Panc1 (cell line): Measurements from ENCODE around the gene PTCHD4. TPM values are rescaled to one million over a fixed set of nuclear protein-coding genes. Genes with fewer than 3 reads are reported as not detected.

Experiments
- ATAC-seq: fragments of 200-7000 bp; cut with Tn5 transposase; 2 replicates; pipeline ENCODE4 v1.9.1; 2020; ENCODE audit warnings: mild to moderate bottlenecking, moderate library complexity
- BruUV-seq: library from RNA; stranded (reverse); fragments of 400-500 nt; replicated peaks from 2 replicates; lab custom pipeline; 2021; lab: Mats Ljungman, UMichigan
- CTCF ChIA-PET: fragments of 300-600 bp; sonication (Branson Sonifier 250); formaldehyde crosslinking; loops from one replicate; lab custom pipeline; 2022; ENCODE audit warnings: antibody characterized with exemption; lab: Charles Lee
- POLR2A ChIA-PET: fragments of 300-600 bp; sonication (Branson Sonifier 250); formaldehyde crosslinking; loops from one replicate; lab custom pipeline; 2022; ENCODE audit warnings: antibody characterized with exemption; lab: Charles Lee
- DNase-seq: peaks from one replicate; pipeline ENCODE4 v3.0.0-alpha.2; 2010; ENCODE audit warnings: low read depth, low spot score
- H3K27ac ChIP-seq: 2 replicates; pipeline ENCODE4 v1.5.1; 2011; ENCODE audit warnings: mild to moderate bottlenecking, low read length, inconsistent platforms
- H3K27me3 ChIP-seq: fragments of 200-500 bp; sonication (Bioruptor generic); 2 replicates; pipeline ENCODE4 v1.6.0; 2014; ENCODE audit warnings: low read length, inconsistent platforms; ENCODE audit not compliant: control insufficient read depth, insufficient read depth
- H3K36me3 ChIP-seq: fragments of 200-500 bp; sonication (Bioruptor generic); 2 replicates; pipeline ENCODE4 v1.5.1; 2014; ENCODE audit warnings: inconsistent platforms, mild to moderate bottlenecking, low read length, moderate library complexity; ENCODE audit not compliant: control insufficient read depth, insufficient read depth
- H3K4me1 ChIP-seq: 2 replicates; pipeline ENCODE4 v1.5.1; 2011; ENCODE audit warnings: inconsistent platforms, mild to moderate bottlenecking, low read length, moderate library complexity; ENCODE audit not compliant: control insufficient read depth, insufficient read depth
- H3K4me3 ChIP-seq, 2 experiments: 2 replicates each; pipeline ENCODE4 v1.5.1; 2011 to 2012; ENCODE audit warnings: low read depth in 2 of 2, low read length in 2 of 2, mild to moderate bottlenecking in 2 of 2, inconsistent platforms in 1 of 2, moderate library complexity in 1 of 2
- H3K9me3 ChIP-seq: fragments of 200-500 bp; sonication (Bioruptor generic); 2 replicates; pipeline ENCODE4 v1.5.1; 2014; ENCODE audit warnings: low read depth, mild to moderate bottlenecking, inconsistent platforms, low read length, moderate library complexity; ENCODE audit not compliant: control insufficient read depth, insufficient read depth
- CTCF ChIP-seq: fragments of 450-650 bp; IDR thresholded peaks from 2 replicates; pipeline ENCODE4 v1.5.1; 2017; ENCODE audit warnings: mild to moderate bottlenecking
- POLR2AphosphoS5 ChIP-seq: IDR thresholded peaks from 2 replicates; pipeline ENCODE4 v1.6.1; 2012; ENCODE audit warnings: mild to moderate bottlenecking, low read depth, low read length, moderate library complexity
- SIN3A ChIP-seq: IDR thresholded peaks from 2 replicates; pipeline ENCODE4 v1.6.1; 2012; ENCODE audit warnings: low read depth, mild to moderate bottlenecking, low read length, moderate library complexity, borderline replicate concordance; ENCODE audit not compliant: insufficient read depth
- TCF7L2 ChIP-seq: IDR thresholded peaks from 2 replicates; pipeline ENCODE4 v1.6.1; 2011; ENCODE audit warnings: mild to moderate bottlenecking, low read depth, low read length, inconsistent platforms
- in situ Hi-C: cut with HindIII; loops from 2 replicates; pipeline ENCODE4 v1.10.0; 2016; ENCODE audit warnings: low sequenced_read_pairs, low pct_unique_long_range_greater_than_20kb
- intact Hi-C: fragments of 100-400 bp; cut with micrococcal nuclease; formaldehyde crosslinking; loops from one replicate; pipeline ENCODE4 v1.10.0; 2022; ENCODE audit not compliant: unreplicated experiment
- total RNA-seq: library from RNA; stranded (reverse); gene quantifications from one replicate; pipeline ENCODE4 v1.2.1, GENCODE V29; 2021; ENCODE audit not compliant: unreplicated experiment
- TF ChIP-seq, protein P1 (sequence below), 2 experiments: IDR thresholded peaks; 2 replicates each; pipeline ENCODE4 v1.6.1; 2011 to 2012; ENCODE audit warnings: low read depth in 2 of 2, control low read depth in 1 of 2, low read length in 1 of 2, mild to moderate bottlenecking in 1 of 2, moderate library complexity in 1 of 2; ENCODE audit not compliant: insufficient read depth in 1 of 2

Gene PTCHD4
- total RNA-seq, 1 experiment from 2014 or later: not detected

DNA sequence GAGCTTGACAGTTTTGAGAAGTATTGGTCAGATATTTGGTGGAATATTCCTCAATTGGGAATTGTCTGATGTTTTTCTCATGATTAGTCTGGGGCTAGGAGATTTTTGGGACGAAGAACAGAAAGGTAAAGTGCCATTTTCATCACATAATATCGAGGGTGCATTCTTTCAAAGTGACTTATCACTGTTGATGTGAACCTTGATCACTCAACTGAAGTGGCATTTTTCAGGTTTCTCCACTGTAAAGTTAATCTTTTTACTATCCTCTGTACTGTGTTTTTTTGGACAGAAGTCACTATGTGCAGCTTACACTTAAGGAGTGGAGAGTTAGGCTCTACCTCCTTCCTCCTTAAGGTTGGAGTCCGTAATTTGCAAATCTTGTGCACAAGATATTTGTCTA, 39.2 kb downstream of the PTCHD4 start:
- ChIA-PET POLR2A (no interaction called here), CTCF (no interaction called here)
- H3K9me3 ChIP-seq: no peaks in the 10 kb centered on the region
- intact Hi-C loops: no loop called here
- no peak overlapping the region for H3K4me3 ChIP-seq
- H3K27ac ChIP-seq: no peak overlapping the region
- ATAC-seq (no peak), DNase-seq (no peak)
- H3K36me3 ChIP-seq: no peaks in the 10 kb centered on the region
- in situ Hi-C loops: no loop called here
- TF ChIP-seq POLR2AphosphoS5 (no peak), CTCF (no peak), SIN3A (no peak), TCF7L2 (no peak)
- TF ChIP-seq, protein P1, sequence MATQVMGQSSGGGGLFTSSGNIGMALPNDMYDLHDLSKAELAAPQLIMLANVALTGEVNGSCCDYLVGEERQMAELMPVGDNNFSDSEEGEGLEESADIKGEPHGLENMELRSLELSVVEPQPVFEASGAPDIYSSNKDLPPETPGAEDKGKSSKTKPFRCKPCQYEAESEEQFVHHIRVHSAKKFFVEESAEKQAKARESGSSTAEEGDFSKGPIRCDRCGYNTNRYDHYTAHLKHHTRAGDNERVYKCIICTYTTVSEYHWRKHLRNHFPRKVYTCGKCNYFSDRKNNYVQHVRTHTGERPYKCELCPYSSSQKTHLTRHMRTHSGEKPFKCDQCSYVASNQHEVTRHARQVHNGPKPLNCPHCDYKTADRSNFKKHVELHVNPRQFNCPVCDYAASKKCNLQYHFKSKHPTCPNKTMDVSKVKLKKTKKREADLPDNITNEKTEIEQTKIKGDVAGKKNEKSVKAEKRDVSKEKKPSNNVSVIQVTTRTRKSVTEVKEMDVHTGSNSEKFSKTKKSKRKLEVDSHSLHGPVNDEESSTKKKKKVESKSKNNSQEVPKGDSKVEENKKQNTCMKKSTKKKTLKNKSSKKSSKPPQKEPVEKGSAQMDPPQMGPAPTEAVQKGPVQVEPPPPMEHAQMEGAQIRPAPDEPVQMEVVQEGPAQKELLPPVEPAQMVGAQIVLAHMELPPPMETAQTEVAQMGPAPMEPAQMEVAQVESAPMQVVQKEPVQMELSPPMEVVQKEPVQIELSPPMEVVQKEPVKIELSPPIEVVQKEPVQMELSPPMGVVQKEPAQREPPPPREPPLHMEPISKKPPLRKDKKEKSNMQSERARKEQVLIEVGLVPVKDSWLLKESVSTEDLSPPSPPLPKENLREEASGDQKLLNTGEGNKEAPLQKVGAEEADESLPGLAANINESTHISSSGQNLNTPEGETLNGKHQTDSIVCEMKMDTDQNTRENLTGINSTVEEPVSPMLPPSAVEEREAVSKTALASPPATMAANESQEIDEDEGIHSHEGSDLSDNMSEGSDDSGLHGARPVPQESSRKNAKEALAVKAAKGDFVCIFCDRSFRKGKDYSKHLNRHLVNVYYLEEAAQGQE (IDR thresholded peaks at IDR 0.05; ENCODE audit: insufficient read depth in 1 of 2, low read depth in 2 of 2, low read length in 1 of 2): no peak
- peaks cover 14% of the 10 kb centered on the region for H3K27me3 ChIP-seq
- BruUV-seq: no TSS peak
- H3K4me1 ChIP-seq: no peaks in the 10 kb centered on the region

DNA sequence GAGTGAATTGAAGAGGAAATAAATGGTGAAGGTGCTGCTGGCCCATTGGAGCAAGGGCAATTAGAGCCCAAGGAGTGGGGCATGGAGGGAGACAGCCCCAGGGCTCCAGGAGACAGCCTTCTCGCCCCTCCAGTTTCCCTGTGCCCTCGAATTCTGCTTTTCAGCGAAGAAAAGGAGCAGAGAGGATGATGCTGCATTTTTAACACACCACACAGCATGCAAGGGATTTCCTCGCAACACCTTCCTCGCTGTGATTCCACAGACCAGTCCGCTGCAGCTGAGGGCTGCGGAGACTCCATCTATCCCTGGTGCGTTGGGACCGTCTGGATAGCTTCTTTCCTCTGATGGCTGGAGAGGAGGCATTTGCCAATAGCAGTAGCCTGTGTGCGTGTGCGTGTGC, 41.7 kb downstream of the PTCHD4 start:
- peaks cover 16% of the 10 kb centered on the region for H3K27me3 ChIP-seq
- ATAC-seq (no peak), DNase-seq (no peak)
- in situ Hi-C loops (no loop called here), intact Hi-C loops (no loop called here)
- no peak overlapping the region for H3K27ac ChIP-seq
- H3K36me3 ChIP-seq: no peaks in the 10 kb centered on the region
- TF ChIP-seq, protein P1 (IDR thresholded peaks at IDR 0.05; ENCODE audit: insufficient read depth in 1 of 2, low read depth in 2 of 2, low read length in 1 of 2): no peak
- no peak for TF ChIP-seq CTCF
- TF ChIP-seq POLR2AphosphoS5: no peak
- no peak for TF ChIP-seq SIN3A
- TF ChIP-seq TCF7L2: no peak
- ChIA-PET CTCF (no interaction called here), POLR2A (no interaction called here)
- no peaks in the 10 kb centered on the region for H3K9me3 ChIP-seq
- no TSS peak for BruUV-seq
- no peaks in the 10 kb centered on the region for H3K4me1 ChIP-seq
- H3K4me3 ChIP-seq: peak overlapping the region in 1 of 2 experiments; percentile 29; a peak in 2 of 4 replicates
